ENCODE data around the gene ADGRE2. TPM values are rescaled to one million over a fixed set of nuclear protein-coding genes. Genes with fewer than 3 reads are reported as not detected.

ADGRE2 gene
- total and polyA plus RNA-seq, 2 experiments from 2014 or later, result 2.4 TPM

DNA sequence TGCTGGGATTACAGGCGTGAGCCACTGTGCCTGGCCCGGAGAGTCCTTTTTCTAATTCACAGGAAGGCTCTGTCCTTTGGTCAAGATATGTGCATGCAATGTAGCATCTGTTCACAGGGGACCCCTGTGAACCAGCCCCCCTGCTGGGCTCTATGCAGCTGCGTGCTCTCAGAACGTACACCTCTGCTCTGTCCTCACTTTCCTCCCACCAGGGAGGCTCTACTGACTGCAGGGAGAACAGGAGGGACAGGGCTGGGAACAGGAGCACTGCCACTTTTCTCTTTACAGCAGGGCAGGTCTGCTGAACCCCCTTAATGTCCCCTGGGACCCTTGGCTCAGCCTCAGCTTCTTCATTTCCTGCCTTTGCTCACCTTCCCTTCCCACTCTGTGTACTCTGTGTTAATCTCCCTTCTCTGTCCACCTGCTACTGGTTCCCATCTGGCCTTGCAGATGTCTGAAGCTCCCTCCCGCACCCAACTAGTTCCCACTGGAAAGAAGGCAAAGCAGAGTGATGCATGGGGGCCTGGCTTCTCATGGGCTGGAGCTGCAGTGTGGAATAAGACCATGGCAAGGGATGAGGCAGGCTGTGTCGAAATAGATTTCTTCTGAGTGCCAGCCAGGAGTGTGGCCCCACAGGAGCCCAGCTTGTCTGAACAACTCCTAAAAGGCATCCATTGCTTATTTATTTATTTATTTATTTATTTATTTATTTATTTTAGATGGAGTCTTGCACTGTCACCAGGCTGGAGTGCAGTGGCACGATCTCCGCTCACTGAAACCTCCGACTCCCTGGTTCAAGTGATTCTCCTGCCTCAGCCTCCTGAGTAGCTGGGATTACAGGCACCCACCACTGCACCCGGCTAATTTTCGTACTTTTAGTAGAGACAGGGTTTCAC lies 7.2 kb downstream of the ADGRE2 start (continued):
- TF ChIP-seq ZNF462 (CRISPR knock-in tag; IDR thresholded peaks at IDR 0.05), result no peak
- TF ChIP-seq ZNF114 (CRISPR knock-in tag; IDR thresholded peaks at IDR 0.05), result no peak

DNA sequence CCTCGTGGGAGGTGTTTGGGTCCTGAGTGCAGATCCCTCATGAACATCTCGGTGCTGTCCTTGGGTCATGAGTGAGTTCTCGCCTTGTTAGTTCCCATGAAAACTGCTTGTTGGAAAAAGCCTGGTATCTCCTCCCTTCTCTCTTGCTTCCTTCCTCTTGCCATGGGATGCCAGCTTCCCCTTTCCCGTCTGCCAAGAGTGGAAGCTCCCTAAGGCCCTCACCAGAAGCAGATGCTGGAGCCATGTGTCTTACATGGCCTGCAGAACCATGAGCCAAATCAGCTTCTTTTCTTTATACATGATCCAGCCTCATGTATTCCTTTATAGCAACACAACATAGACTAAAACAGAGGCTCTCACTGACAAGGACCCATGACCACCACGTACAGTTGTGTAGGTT lies 8.2 kb downstream of the ADGRE2 start:
- Histone ChIP-seq H3K27me3 (ENCODE audit: insufficient read depth) (no peaks in the 10 kb centered on the region), H3F3A (replicated peaks; ENCODE audit: low read depth) (no peaks in the 10 kb centered on the region), H3K9me2 (ENCODE audit: insufficient read depth) (no peaks in the 10 kb centered on the region), H3K27ac (ENCODE audit: low read depth) (no peak overlapping the region), H3K79me2 (replicated peaks; ENCODE audit: insufficient read depth) (no peaks in the 10 kb centered on the region), H3K36me3 (ENCODE audit: insufficient read depth) (no peaks in the 10 kb centered on the region), H3K4me2 (no peak overlapping the region), H3K4me3 (no peak overlapping the region), H4K20me1 (replicated peaks; ENCODE audit: insufficient read depth) (no peaks in the 10 kb centered on the region), H3K4me1 (ENCODE audit: insufficient read depth) (no peaks in the 10 kb centered on the region), H2AFZ (no peak overlapping the region)
- Mint-ChIP-seq H3K4me1 (no peaks in the 10 kb centered on the region), H3K27me3 (ENCODE audit: insufficient read depth, low read depth, poor library complexity) (peaks cover 3% of the 10 kb centered on the region), H3K9me3 (peaks cover 2% of the 10 kb centered on the region; the same call in 2 of the 3 replicates), H3K27ac (no peak overlapping the region), H3K4me3 (no peak overlapping the region), H3K36me3 (ENCODE audit: low read depth) (peaks cover 24% of the 10 kb centered on the region)
- ATAC-seq (no peak), DNase-seq (ENCODE audit: low spot score) (no peak)
- no peak for TF ChIP-seq ZNF331 (CRISPR knock-in tag; IDR thresholded peaks at IDR 0.05; ENCODE audit: low read depth)
- TF ChIP-seq POLR2AphosphoS5 (IDR thresholded peaks at IDR 0.05; ENCODE audit: low read depth), result no peak
- no peak for TF ChIP-seq ZNF114 (CRISPR knock-in tag; IDR thresholded peaks at IDR 0.05)
- TF ChIP-seq EZH2 (IDR thresholded peaks at IDR 0.05; ENCODE audit: low read depth, unreplicated experiment), result no peak
- TF ChIP-seq, protein P1, sequence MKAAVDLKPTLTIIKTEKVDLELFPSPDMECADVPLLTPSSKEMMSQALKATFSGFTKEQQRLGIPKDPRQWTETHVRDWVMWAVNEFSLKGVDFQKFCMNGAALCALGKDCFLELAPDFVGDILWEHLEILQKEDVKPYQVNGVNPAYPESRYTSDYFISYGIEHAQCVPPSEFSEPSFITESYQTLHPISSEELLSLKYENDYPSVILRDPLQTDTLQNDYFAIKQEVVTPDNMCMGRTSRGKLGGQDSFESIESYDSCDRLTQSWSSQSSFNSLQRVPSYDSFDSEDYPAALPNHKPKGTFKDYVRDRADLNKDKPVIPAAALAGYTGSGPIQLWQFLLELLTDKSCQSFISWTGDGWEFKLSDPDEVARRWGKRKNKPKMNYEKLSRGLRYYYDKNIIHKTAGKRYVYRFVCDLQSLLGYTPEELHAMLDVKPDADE (IDR thresholded peaks at IDR 0.05), result no peak
- no peak for TF ChIP-seq STAT1 (IDR thresholded peaks at IDR 0.05; ENCODE audit: unreplicated experiment)
- TF ChIP-seq EZH2phosphoT487 (IDR thresholded peaks at IDR 0.05; ENCODE audit: unreplicated experiment), result no peak
- TF ChIP-seq JUNB (IDR thresholded peaks at IDR 0.05; ENCODE audit: unreplicated experiment), result no peak
- TF ChIP-seq CTCF (conservative IDR thresholded peaks at IDR 0.05; ENCODE audit: low read depth in 2 of 2), result no peak
- no peak for TF ChIP-seq CREB1 (CRISPR knock-in tag; IDR thresholded peaks at IDR 0.05; ENCODE audit: low read depth)

All from GM23338 (cell line).